Measurements from ENCODE around the gene ATP13A1.

DNA sequence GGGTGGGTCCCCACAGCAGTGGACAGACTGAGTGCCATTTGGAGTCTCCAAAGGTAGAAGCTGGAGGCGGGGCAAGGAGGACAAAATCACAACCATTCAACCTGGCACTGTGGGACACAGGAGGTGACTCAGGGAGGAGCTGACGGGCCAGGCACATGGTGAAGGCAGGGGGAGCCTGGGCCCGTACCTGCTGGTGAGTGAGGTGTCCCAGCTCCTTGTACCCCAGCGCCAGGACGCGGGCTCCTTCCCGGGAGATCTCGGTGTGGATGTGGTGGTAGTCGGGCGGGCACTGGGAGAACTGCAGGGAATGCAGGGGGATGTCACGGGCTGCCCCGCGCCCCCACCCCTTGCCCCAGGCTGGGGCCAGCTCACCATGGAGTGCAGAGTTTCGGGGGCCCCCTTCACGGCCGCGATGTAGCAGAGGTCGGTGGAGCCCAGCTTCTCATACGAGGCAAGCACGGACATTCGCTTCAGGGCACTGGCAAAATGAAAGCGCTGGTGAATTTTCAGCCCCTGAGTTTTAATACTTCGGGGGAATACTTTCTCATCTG lies 9.8 kb downstream of the ATP13A1 start:
- TF ChIP-seq, protein P1, sequence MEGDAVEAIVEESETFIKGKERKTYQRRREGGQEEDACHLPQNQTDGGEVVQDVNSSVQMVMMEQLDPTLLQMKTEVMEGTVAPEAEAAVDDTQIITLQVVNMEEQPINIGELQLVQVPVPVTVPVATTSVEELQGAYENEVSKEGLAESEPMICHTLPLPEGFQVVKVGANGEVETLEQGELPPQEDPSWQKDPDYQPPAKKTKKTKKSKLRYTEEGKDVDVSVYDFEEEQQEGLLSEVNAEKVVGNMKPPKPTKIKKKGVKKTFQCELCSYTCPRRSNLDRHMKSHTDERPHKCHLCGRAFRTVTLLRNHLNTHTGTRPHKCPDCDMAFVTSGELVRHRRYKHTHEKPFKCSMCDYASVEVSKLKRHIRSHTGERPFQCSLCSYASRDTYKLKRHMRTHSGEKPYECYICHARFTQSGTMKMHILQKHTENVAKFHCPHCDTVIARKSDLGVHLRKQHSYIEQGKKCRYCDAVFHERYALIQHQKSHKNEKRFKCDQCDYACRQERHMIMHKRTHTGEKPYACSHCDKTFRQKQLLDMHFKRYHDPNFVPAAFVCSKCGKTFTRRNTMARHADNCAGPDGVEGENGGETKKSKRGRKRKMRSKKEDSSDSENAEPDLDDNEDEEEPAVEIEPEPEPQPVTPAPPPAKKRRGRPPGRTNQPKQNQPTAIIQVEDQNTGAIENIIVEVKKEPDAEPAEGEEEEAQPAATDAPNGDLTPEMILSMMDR (IDR thresholded peaks at IDR 0.05; ENCODE audit: low read depth, low read length) = no peak
- TF ChIP-seq EZH2phosphoT487 (IDR thresholded peaks at IDR 0.05; ENCODE audit: low read depth) = no peak
